Heart left ventricle (tissue), 13 donors: ENCODE data around the gene RINL.

Experiments
- POLR2A ChIP-seq, 2 donors: fragments of 450-650 bp; IDR thresholded peaks; one replicate each; pipeline ENCODE4 v1.6.1; 2017; ENCODE audit warnings: antibody characterized with exemption in 2 of 2, mild to moderate bottlenecking in 2 of 2, moderate library complexity in 2 of 2
- TF ChIP-seq, protein P1 (sequence below), 12 donors: fragments of 200-600 bp; sonication (generic) in 4 of 12; IDR thresholded peaks; one replicate each; pipeline versions ENCODE4 v1.5.0 to v1.8.0; 2018 to 2022; ENCODE audit warnings: antibody characterized with exemption in 12 of 12, mild to moderate bottlenecking in 5 of 12
- donor health status: ischemic (EF 13 %, LVEDD 7.1; RV severe dilation, severe dysfunction).
- donor health status: DM: no; HTN: yes; CAD: no.
- donor health status: DM: no; HTN: no; CAD: no.
- donor health status: ischemic (EF 25% LVEDD 6.9; RV normal size, moderate dysfunction).
- donor health status: ischemic (EF 25% LVEDD 5.7; RV mildly dilated, moderate dysfunction).
- donor health status: ischemic (EF 35%, LVEDD 5.7; RV mildly dilated, moderate dysfunction).
- donor health status: nonischemic (EF 11% LVEDD 7.7; RV severe dilation, severe dysfunction).
- donor health status: DM: yes; HTN: yes; CAD: no.
- donor health status: PGD.
- donor health status: ischemic (EF 29% LVEDD 5.4; RV normal size, mild dysfunction).
- donor health status: nonischemic (EF 23%, LVEDD 6.1; RV moderate dilation, normal function).

DNA sequence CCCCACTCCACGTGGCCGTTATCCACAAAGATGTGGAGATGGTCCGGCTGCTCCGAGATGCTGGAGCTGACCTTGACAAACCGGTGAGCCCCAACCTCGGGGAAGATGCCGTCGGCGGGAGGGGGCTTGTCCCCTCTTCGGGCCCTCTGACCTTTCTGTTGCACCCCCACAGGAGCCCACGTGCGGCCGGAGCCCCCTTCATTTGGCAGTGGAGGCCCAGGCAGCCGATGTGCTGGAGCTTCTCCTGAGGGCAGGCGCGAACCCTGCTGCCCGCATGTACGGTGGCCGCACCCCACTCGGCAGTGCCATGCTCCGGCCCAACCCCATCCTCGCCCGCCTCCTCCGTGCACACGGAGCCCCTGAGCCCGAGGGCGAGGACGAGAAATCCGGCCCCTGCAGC lies 29.2 kb upstream of the RINL start:
- TF ChIP-seq, protein P1, sequence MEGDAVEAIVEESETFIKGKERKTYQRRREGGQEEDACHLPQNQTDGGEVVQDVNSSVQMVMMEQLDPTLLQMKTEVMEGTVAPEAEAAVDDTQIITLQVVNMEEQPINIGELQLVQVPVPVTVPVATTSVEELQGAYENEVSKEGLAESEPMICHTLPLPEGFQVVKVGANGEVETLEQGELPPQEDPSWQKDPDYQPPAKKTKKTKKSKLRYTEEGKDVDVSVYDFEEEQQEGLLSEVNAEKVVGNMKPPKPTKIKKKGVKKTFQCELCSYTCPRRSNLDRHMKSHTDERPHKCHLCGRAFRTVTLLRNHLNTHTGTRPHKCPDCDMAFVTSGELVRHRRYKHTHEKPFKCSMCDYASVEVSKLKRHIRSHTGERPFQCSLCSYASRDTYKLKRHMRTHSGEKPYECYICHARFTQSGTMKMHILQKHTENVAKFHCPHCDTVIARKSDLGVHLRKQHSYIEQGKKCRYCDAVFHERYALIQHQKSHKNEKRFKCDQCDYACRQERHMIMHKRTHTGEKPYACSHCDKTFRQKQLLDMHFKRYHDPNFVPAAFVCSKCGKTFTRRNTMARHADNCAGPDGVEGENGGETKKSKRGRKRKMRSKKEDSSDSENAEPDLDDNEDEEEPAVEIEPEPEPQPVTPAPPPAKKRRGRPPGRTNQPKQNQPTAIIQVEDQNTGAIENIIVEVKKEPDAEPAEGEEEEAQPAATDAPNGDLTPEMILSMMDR (IDR thresholded peaks at IDR 0.05) = no peak
- TF ChIP-seq POLR2A (IDR thresholded peaks at IDR 0.05) = no peak
